Psoas muscle (tissue), 8 donors: ENCODE results near the gene SUCNR1. TPM values are rescaled to one million over a fixed set of nuclear protein-coding genes. Genes with fewer than 3 reads are reported as not detected.
"Not testable (repeated sequence)": the region's sequence is repeated elsewhere in the genome, so short reads cannot be mapped to it uniquely, and the experiment has no call there.

Experiments
- ATAC-seq, 4 donors: fragments of 200-7000 bp; cut with Tn5 transposase; one replicate each; pipeline ENCODE4 v1.9.1; 2020; ENCODE audit warnings: moderate library complexity in 3 of 4, mild to moderate bottlenecking in 2 of 4
- DNase-seq, 2 donors: peaks; one replicate each; pipeline ENCODE4 v3.0.0-alpha.2; 2020
- H3K27ac ChIP-seq: fragments of 200-600 bp; one replicate; pipeline ENCODE4 v1.8.0; 2022
- H3K27me3 ChIP-seq, 3 donors: fragments of 200-600 bp in 1 of 3; one replicate each; pipeline versions ENCODE4 v1.6.1 to v1.8.0; 2013 to 2022; ENCODE audit warnings: low read length in 2 of 3, mild to moderate bottlenecking in 2 of 3, moderate library complexity in 1 of 3; ENCODE audit not compliant: insufficient read depth in 3 of 3
- H3K36me3 ChIP-seq, 2 donors: fragments of 200-600 bp in 1 of 2; one replicate each; pipeline versions ENCODE4 v1.6.1 to v1.8.0; 2013 to 2022; ENCODE audit warnings: low read depth in 1 of 2, mild to moderate bottlenecking in 1 of 2, moderate library complexity in 1 of 2; ENCODE audit not compliant: insufficient read depth in 1 of 2
- H3K4me1 ChIP-seq: fragments of 200-600 bp; one replicate; pipeline ENCODE4 v1.8.0; 2022
- H3K4me3 ChIP-seq: fragments of 200-600 bp; one replicate; pipeline ENCODE4 v1.8.0; 2022; ENCODE audit warnings: mild to moderate bottlenecking
- H3K9me3 ChIP-seq: fragments of 200-600 bp; one replicate; pipeline ENCODE4 v1.8.0; 2022
- WGBS, 3 donors: extraction: QIAGEN DNeasy Blood & Tissue Kit; methylation state at CpG; one replicate each; pipeline versions ENCODE4 v1.1.6 to v1.1.7; 2013; 5-methylcytosine and 5-hydroxymethylcytosine counted together
- intact Hi-C, 2 donors: fragments of 100-400 bp; cut with DNase I; formaldehyde crosslinking; loops; one replicate each; pipeline versions ENCODE4 v1.11.0 to v1.14.2; 2022
- polyA plus RNA-seq, 3 donors: library from polyadenylated mRNA; stranded (reverse); fragments of 200-250 nt; gene quantifications; one replicate each; pipeline ENCODE4 v1.2.3, GENCODE V29; 2013
- total RNA-seq, 4 donors: library from RNA; stranded (reverse); fragmentation: NEBNext Ultra II Directional in 2 of 4; extraction: Animal tissue kit (Norgen Biotek cat#: 25700) in 2 of 4; gene quantifications; one replicate each; pipeline versions ENCODE4 v1.2.1 to v1.2.4, GENCODE V29; 2021 to 2023
- TF ChIP-seq, protein P1 (sequence below): fragments of 200-600 bp; IDR thresholded peaks from one replicate; pipeline ENCODE4 v1.8.0; 2022; ENCODE audit warnings: antibody characterized with exemption
- donor health status: healthy with polysubstance abuse.
- donor health status: DM: no; HTN: no; CAD: no; lungs with moderate emphysema.
- donor health status: Bipolar disorder and iron deficiency.
- donor health status: healthy.
- donor health status: DM: yes; HTN: yes; CAD: no.
- donor health status: DM: no; HTN: no; CAD: no.
- donor health status: DM: no; HTN: no; CAD: no.
- donor health status: DM: yes; HTN: yes; CAD: no.

Gene SUCNR1
- total and polyA plus RNA-seq, 7 donors: 0.01 to 0.32 (median 0.13) TPM; not detected in 2

DNA sequence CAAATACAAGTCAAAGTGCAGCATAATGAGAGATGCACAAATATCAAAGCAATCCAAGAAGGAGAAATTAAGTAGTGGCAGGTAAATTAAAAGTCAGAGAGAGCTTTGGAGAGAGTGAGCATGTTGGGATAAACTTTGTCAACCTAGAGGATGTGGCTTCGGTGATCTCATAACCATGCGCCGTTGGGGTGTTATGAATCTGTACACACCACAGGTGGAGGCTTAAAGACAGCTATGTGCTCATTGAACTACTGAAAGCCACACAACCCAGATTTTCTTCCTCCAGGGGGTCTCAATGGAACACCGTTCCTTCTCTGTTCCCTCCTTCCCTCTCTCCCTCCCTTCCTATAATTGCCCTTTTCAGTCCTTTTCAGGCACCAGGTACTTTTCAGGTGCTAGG, 52.0 kb downstream of the SUCNR1 start:
- intact Hi-C loops: no loop called here
- DNase-seq: no peak
- WGBS, 3 donors: 84 to 94% (median 84%) methylated on average over 4 of the region's 4 CpGs
- H3K27me3 ChIP-seq: peaks cover 0 to 1% (median 0%) of the 10 kb centered on the region in 3 donors
- no peak for ATAC-seq
- H3K27ac ChIP-seq: no peak overlapping the region
- H3K9me3 ChIP-seq: no peaks in the 10 kb centered on the region
- H3K4me3 ChIP-seq: no peak overlapping the region
- H3K36me3 ChIP-seq: no peaks in the 10 kb centered on the region
- H3K4me1 ChIP-seq: no peaks in the 10 kb centered on the region
- TF ChIP-seq, protein P1, sequence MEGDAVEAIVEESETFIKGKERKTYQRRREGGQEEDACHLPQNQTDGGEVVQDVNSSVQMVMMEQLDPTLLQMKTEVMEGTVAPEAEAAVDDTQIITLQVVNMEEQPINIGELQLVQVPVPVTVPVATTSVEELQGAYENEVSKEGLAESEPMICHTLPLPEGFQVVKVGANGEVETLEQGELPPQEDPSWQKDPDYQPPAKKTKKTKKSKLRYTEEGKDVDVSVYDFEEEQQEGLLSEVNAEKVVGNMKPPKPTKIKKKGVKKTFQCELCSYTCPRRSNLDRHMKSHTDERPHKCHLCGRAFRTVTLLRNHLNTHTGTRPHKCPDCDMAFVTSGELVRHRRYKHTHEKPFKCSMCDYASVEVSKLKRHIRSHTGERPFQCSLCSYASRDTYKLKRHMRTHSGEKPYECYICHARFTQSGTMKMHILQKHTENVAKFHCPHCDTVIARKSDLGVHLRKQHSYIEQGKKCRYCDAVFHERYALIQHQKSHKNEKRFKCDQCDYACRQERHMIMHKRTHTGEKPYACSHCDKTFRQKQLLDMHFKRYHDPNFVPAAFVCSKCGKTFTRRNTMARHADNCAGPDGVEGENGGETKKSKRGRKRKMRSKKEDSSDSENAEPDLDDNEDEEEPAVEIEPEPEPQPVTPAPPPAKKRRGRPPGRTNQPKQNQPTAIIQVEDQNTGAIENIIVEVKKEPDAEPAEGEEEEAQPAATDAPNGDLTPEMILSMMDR: no peak

DNA sequence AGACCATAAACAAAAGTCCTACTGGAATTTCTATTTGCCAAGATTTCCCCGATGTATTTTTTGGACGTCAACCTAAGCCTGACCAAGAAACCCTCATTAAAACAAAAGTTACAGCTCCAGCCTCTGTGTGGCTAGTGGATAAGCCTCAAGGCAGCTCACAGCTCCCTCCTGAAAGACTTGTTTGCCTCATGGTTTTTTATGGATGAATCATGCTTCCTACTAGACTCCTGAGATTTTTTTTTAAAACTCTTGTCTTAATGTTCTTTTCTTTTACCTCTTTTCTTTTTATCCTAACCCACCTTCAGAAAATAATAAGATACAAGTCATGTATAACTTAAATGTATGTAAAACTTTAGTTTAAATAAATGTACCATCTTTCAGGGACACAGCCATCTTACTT, 52.4 kb downstream of the SUCNR1 start:
- peaks cover 0 to 1% (median 0%) of the 10 kb centered on the region in 3 donors for H3K27me3 ChIP-seq
- TF ChIP-seq, protein P1: no peak
- intact Hi-C loops: no loop called here
- H3K4me3 ChIP-seq: no peak overlapping the region
- H3K4me1 ChIP-seq: no peaks in the 10 kb centered on the region
- H3K27ac ChIP-seq: no peak overlapping the region
- ATAC-seq (no peak), DNase-seq (no peak)
- 45 to 50% (median 50%) methylated on average over 2 of the region's 2 CpGs for WGBS, 3 donors
- no peaks in the 10 kb centered on the region for H3K9me3 ChIP-seq
- no peaks in the 10 kb centered on the region for H3K36me3 ChIP-seq

DNA sequence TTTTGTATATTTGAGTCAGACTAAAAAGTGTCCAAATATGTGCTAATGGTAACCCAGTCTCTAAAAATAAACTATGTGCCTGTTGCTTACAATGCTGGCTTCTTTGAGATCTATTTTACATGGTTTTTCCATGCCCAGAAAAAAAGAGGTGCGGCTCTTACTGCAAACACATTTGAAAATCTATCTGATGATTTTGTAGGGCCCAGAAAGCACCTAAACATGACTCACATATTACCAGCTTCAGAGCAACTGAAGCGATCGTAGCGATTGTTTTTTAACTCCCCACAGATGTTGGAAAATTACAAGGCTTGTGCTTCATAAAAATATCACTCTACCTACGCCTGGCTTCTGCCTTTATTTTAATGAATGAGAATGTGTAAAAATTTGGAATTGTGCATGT, 53.5 kb downstream of the SUCNR1 start:
- peaks cover 0 to 1% (median 0%) of the 10 kb centered on the region in 3 donors for H3K27me3 ChIP-seq
- TF ChIP-seq, protein P1: no peak
- no peaks in the 10 kb centered on the region for H3K9me3 ChIP-seq
- H3K27ac ChIP-seq: no peak overlapping the region
- intact Hi-C loops: no loop called here
- DNase-seq (no peak), ATAC-seq (no peak)
- no peaks in the 10 kb centered on the region for H3K4me1 ChIP-seq
- no peaks in the 10 kb centered on the region for H3K36me3 ChIP-seq
- no peak overlapping the region for H3K4me3 ChIP-seq
- WGBS, 3 donors: 63 to 68% (median 64%) methylated on average over 5 of the region's 5 CpGs

DNA sequence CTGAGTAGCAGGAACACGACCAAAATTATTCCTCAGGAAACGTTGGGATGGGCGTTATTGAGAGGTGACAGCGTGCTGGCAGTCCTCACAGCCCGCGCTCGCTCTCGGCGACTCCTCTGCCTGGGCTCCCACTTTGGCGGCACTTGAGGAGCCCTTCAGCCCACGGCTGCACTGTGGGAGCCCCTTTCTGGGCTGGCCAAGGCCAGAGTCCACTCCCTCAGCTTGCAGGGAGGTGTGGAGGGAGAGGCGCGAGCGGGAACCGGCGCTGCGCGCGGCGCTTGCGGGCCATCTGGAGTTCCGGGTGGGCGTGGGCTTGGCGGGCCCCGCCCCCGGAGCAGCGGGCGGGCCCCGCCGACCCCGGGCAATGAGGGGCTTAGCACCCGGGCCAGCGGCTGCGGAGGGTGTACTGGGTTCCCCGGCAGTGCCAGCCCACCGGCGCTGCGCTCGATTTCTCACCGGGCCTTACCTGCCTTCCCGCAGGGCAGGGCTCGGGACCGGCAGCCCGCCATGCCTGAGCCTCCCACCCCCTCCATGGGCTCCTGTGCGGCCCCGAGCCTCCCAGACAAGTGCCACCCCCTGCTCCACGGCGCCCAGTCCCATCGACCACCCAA, 54.6 kb downstream of the SUCNR1 start:
- DNase-seq, H3K9me3 ChIP-seq, ATAC-seq, H3K4me1 ChIP-seq, H3K27ac ChIP-seq, H3K36me3 ChIP-seq, intact Hi-C loops, H3K4me3 ChIP-seq, H3K27me3 ChIP-seq: not testable (repeated sequence)
- WGBS, 3 donors: 85 to 96% (median 95%) methylated on average over 34 to 47 of the region's 49 CpGs

DNA sequence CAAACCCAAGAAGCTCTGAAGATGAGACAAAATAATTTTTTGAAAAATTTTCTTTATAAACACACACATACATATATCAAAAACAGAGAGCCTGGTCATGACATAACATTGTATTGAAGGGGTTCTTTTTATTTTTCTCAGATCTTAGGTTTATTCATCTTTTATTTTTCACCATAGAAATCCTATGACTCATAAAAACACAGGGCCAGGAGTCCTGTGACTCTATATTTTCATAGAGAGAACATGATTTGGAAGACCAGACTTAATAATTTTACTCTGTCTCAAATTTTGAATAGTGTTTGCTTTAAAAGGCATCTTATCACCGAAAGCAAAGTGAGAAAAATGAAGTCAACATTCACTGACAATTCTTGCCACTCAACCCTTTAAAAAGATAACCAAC, 57.7 kb downstream of the SUCNR1 start:
- WGBS, 3 donors: 85 to 93% (median 85%) methylated on average over 1 of the region's 1 CpG

More for the DNA sequence above, 57.7 kb downstream of the SUCNR1 start:
- Histone ChIP-seq H3K4me1 (no peaks in the 10 kb centered on the region), H3K27ac (no peak overlapping the region), H3K27me3 (peaks cover 0 to 1% (median 0%) of the 10 kb centered on the region in 3 donors), H3K9me3 (no peaks in the 10 kb centered on the region), H3K36me3 (no peaks in the 10 kb centered on the region), H3K4me3 (no peak overlapping the region)
- ATAC-seq (no peak), DNase-seq (no peak)
- intact Hi-C loops: no loop called here
- TF ChIP-seq, protein P1: no peak
